ENCODE data around the gene COL24A1.

COL24A1 gene

GRCh38 chr1:86155807-86156565, 586 bp downstream of the COL24A1 start:
- H3K9me3 ChIP-seq (ENCODE audit: severe bottlenecking) = no peaks in the 10 kb centered on the region
- no peaks in the 10 kb centered on the region for H3K27me3 ChIP-seq (ENCODE audit: insufficient read depth, low read depth, severe bottlenecking)
- peak; percentile 8 for DNase-seq
- no peak overlapping the region for H3K27ac ChIP-seq
- peak overlapping the region; percentile 57 for H3K4me3 ChIP-seq (ENCODE audit: low read depth, low read length)
- no peaks in the 10 kb centered on the region for H3K36me3 ChIP-seq
- TF ChIP-seq, protein P1, sequence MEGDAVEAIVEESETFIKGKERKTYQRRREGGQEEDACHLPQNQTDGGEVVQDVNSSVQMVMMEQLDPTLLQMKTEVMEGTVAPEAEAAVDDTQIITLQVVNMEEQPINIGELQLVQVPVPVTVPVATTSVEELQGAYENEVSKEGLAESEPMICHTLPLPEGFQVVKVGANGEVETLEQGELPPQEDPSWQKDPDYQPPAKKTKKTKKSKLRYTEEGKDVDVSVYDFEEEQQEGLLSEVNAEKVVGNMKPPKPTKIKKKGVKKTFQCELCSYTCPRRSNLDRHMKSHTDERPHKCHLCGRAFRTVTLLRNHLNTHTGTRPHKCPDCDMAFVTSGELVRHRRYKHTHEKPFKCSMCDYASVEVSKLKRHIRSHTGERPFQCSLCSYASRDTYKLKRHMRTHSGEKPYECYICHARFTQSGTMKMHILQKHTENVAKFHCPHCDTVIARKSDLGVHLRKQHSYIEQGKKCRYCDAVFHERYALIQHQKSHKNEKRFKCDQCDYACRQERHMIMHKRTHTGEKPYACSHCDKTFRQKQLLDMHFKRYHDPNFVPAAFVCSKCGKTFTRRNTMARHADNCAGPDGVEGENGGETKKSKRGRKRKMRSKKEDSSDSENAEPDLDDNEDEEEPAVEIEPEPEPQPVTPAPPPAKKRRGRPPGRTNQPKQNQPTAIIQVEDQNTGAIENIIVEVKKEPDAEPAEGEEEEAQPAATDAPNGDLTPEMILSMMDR (IDR thresholded peaks at IDR 0.05; ENCODE audit: low read depth, low read length) = no peak

DNA sequence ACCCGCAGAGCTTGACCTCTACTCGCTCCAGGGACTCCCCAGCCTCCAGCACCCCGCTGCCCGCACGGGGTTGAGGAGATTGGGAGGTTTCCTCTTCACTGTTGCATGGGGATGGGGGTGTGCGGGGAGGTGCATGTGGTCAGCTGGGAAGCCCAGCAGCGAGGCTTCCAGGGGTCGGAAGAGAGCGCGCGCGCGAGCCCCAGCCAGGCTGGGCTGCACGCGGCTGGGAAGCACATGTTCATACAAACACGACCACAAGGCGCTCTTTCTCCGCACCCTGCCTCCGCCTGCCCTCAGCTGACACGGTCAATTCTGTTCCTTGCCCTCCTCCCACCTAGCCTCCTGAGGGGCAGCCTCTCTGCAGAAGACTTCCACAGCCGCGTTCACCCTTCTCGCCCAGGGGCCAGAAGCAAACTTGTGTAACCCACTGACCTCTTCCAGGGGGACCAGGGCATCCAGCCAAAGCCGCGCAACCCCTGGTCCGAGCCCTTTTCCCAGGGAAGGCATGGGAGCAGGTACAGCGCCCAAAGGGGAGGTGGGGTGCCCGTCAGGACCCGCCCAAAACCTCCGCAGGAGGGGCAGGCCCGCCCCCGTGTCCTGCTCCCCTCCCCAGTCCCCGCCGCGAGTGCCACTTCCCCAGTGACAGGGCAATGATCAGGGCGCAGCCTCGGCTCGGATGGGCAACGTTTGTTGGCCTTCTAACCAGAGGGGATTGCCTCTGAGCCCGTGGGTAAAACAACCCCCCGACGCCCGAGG, 1.3 kb downstream of the COL24A1 start:
- Histone ChIP-seq H3K9me3 (ENCODE audit: severe bottlenecking) (no peaks in the 10 kb centered on the region), H3K27me3 (ENCODE audit: insufficient read depth, low read depth, severe bottlenecking) (no peaks in the 10 kb centered on the region), H3K36me3 (no peaks in the 10 kb centered on the region), H3K27ac (no peak overlapping the region), H3K4me3 (ENCODE audit: low read depth, low read length) (peak overlapping the region; percentile 57)
- TF ChIP-seq, protein P1 (IDR thresholded peaks at IDR 0.05; ENCODE audit: low read depth, low read length) = no peak
- DNase-seq = no peak

- Histone ChIP-seq H3K4me3 (ENCODE audit: low read depth, low read length) (no peak overlapping the region), H3K27me3 (ENCODE audit: insufficient read depth, low read depth, severe bottlenecking) (no peaks in the 10 kb centered on the region), H3K9me3 (ENCODE audit: severe bottlenecking) (no peaks in the 10 kb centered on the region), H3K27ac (no peak overlapping the region), H3K36me3 (no peaks in the 10 kb centered on the region)
- peak; percentile 5 for DNase-seq
- TF ChIP-seq, protein P1 (IDR thresholded peaks at IDR 0.05; ENCODE audit: low read depth, low read length) = no peak
These were observed 2.0 kb downstream of the COL24A1 start for GRCh38 chr1:86154571-86155050.

DNA sequence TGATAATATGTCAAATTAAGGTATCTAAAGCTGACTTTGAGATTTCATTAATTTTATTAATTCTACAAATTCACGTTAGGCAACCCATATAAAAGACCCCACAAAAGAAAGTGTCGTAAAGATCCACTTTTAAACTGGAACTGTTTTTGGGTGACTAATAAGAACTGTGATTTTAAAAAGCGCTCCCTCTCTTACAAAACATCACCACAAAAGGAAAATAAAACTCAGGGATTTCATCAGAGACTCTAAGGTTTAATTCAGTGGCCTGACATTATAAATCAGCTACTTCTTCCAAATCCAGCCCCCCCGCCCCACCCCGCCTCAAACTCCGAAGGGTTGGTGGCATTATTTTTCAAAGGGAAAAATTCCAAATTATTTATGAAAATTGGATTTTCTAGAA, 2.7 kb downstream of the COL24A1 start:
- DNase-seq = no peak
- H3K36me3 ChIP-seq = no peaks in the 10 kb centered on the region
- no peaks in the 10 kb centered on the region for H3K9me3 ChIP-seq (ENCODE audit: severe bottlenecking)
- H3K27ac ChIP-seq = no peak overlapping the region
- H3K27me3 ChIP-seq (ENCODE audit: insufficient read depth, low read depth, severe bottlenecking) = no peaks in the 10 kb centered on the region
- H3K4me3 ChIP-seq (ENCODE audit: low read depth, low read length) = no peak overlapping the region
- TF ChIP-seq, protein P1 (IDR thresholded peaks at IDR 0.05; ENCODE audit: low read depth, low read length) = no peak

GRCh38 chr1:86152887-86153286, 3.7 kb downstream of the COL24A1 start:
- Histone ChIP-seq H3K4me3 (ENCODE audit: low read depth, low read length) (no peak overlapping the region), H3K36me3 (no peaks in the 10 kb centered on the region), H3K9me3 (ENCODE audit: severe bottlenecking) (no peaks in the 10 kb centered on the region), H3K27me3 (ENCODE audit: insufficient read depth, low read depth, severe bottlenecking) (no peaks in the 10 kb centered on the region), H3K27ac (no peak overlapping the region)
- no peak for DNase-seq
- TF ChIP-seq, protein P1 (IDR thresholded peaks at IDR 0.05; ENCODE audit: low read depth, low read length) = no peak

All from WERI-Rb-1 (cell line).